Activated CD4-positive, alpha-beta T cell treated with anti-CD3 and anti-CD28 coated beads, Interleukin-2, amount 50 U/mL, for 16 hours (primary cell): ENCODE data around the gene CYSLTR2.
"Not testable (repeated sequence)": the region's sequence is repeated elsewhere in the genome, so short reads cannot be mapped to it uniquely, and the experiment has no call there.

Source experiments
- DNase-seq: peaks from one replicate; pipeline ENCODE4 v3.0.0-alpha.2; 2020

CYSLTR2 gene

GRCh38 chr13:48645845-48646244, 7.9 kb upstream of the CYSLTR2 start:
- DNase-seq = no peak

- no peak for DNase-seq
Measured at GRCh38 chr13:48646791-48647190, 6.9 kb upstream of the CYSLTR2 start.

- no peak for DNase-seq
Measured at GRCh38 chr13:48647625-48648024, 6.1 kb upstream of the CYSLTR2 start.

- DNase-seq = no peak
Measured at GRCh38 chr13:48648446-48648845, 5.3 kb upstream of the CYSLTR2 start.

GRCh38 chr13:48652851-48653471, 768 bp upstream of the CYSLTR2 start:
- DNase-seq = no peak

- DNase-seq = no peak
Measured at GRCh38 chr13:48654511-48654910, 782 bp downstream of the CYSLTR2 start.

GRCh38 chr13:48655291-48655690, 1.6 kb downstream of the CYSLTR2 start:
- DNase-seq = no peak

GRCh38 chr13:48656608-48657007, 2.9 kb downstream of the CYSLTR2 start:
- no peak for DNase-seq

GRCh38 chr13:48660361-48661076, 6.8 kb downstream of the CYSLTR2 start:
- DNase-seq = no peak

- no peak for DNase-seq
Measured at GRCh38 chr13:48661107-48661506, 7.4 kb downstream of the CYSLTR2 start.

GRCh38 chr13:48662226-48662625, 8.5 kb downstream of the CYSLTR2 start:
- no peak for DNase-seq

- DNase-seq = no peak
Measured at GRCh38 chr13:48667136-48667535, 13.4 kb downstream of the CYSLTR2 start.

GRCh38 chr13:48671421-48671820, 17.7 kb downstream of the CYSLTR2 start:
- not testable (repeated sequence) for DNase-seq

- DNase-seq = no peak
Measured at GRCh38 chr13:48675247-48675646, 21.5 kb downstream of the CYSLTR2 start.

- no peak for DNase-seq
Measured at GRCh38 chr13:48678316-48678715, 24.6 kb downstream of the CYSLTR2 start.

- DNase-seq = no peak
Measured at GRCh38 chr13:48679941-48680680, 26.4 kb downstream of the CYSLTR2 start.

GRCh38 chr13:48680756-48681392, 27.1 kb downstream of the CYSLTR2 start:
- no peak for DNase-seq

GRCh38 chr13:48681905-48682304, 28.2 kb downstream of the CYSLTR2 start:
- DNase-seq = no peak

GRCh38 chr13:48682436-48682835, 28.7 kb downstream of the CYSLTR2 start:
- no peak for DNase-seq

- DNase-seq = no peak
Measured at GRCh38 chr13:48686636-48687210, 33.0 kb downstream of the CYSLTR2 start.

GRCh38 chr13:48687249-48687648, 33.5 kb downstream of the CYSLTR2 start:
- no peak for DNase-seq

GRCh38 chr13:48693998-48694397, 40.3 kb downstream of the CYSLTR2 start:
- DNase-seq = no peak

GRCh38 chr13:48695776-48696175, 42.0 kb downstream of the CYSLTR2 start:
- no peak for DNase-seq
